HG02623 (cell line): ENCODE measurements around the gene GBX2.
"Not testable (repeated sequence)": the region's sequence is repeated elsewhere in the genome, so short reads cannot be mapped to it uniquely, and the experiment has no call there.

ENCODE experiments used
- ATAC-seq: cut with Tn5 transposase; IDR thresholded peaks from one replicate; pipeline ENCODE4 v1.9.1; 2021; ENCODE audit warnings: moderate library complexity; ENCODE audit not compliant: unreplicated experiment

GBX2 gene

GRCh38 chr2:236157815-236158498 lies 10.2 kb downstream of the GBX2 start:
- no peak for ATAC-seq

GRCh38 chr2:236157366-236157765 lies 10.8 kb downstream of the GBX2 start:
- no peak for ATAC-seq

- no peak for ATAC-seq
Observed at GRCh38 chr2:236156860-236157194, 11.4 kb downstream of the GBX2 start.

- no peak for ATAC-seq
Observed at GRCh38 chr2:236156095-236156859, 11.9 kb downstream of the GBX2 start.

GRCh38 chr2:236155406-236155805 lies 12.8 kb downstream of the GBX2 start:
- ATAC-seq, result no peak

- no peak for ATAC-seq
Observed at GRCh38 chr2:236146436-236146835, 21.8 kb downstream of the GBX2 start.

GRCh38 chr2:236143811-236144210 lies 24.4 kb downstream of the GBX2 start:
- no peak for ATAC-seq

- not testable (repeated sequence) for ATAC-seq
Observed at GRCh38 chr2:236141616-236142015, 26.6 kb downstream of the GBX2 start.

- ATAC-seq, result no peak
Observed at GRCh38 chr2:236137066-236137465, 31.1 kb downstream of the GBX2 start.

- no peak for ATAC-seq
Observed at GRCh38 chr2:236136538-236136937, 31.6 kb downstream of the GBX2 start.

- no peak for ATAC-seq
Observed at GRCh38 chr2:236133410-236134012, 34.7 kb downstream of the GBX2 start.

GRCh38 chr2:236131073-236131692 lies 37.0 kb downstream of the GBX2 start:
- ATAC-seq, result no peak

- ATAC-seq, result no peak
Observed at GRCh38 chr2:236130349-236130998, 37.7 kb downstream of the GBX2 start.

- ATAC-seq, result no peak
Observed at GRCh38 chr2:236129935-236130334, 38.3 kb downstream of the GBX2 start.

GRCh38 chr2:236128321-236128720 lies 39.9 kb downstream of the GBX2 start:
- no peak for ATAC-seq

- ATAC-seq, result no peak
Observed at GRCh38 chr2:236127010-236127409, 41.2 kb downstream of the GBX2 start.

- no peak for ATAC-seq
Observed at GRCh38 chr2:236125541-236125940, 42.6 kb downstream of the GBX2 start.

GRCh38 chr2:236124182-236124893 lies 43.8 kb downstream of the GBX2 start:
- no peak for ATAC-seq

- no peak for ATAC-seq
Observed at GRCh38 chr2:236123716-236124115, 44.5 kb downstream of the GBX2 start.

GRCh38 chr2:236122236-236122635 lies 46.0 kb downstream of the GBX2 start:
- no peak for ATAC-seq

GRCh38 chr2:236121546-236121945 lies 46.6 kb downstream of the GBX2 start:
- ATAC-seq, result no peak
